GM19043 (cell line): ENCODE measurements around the gene GNB3.
A peak's percentile ranks its signal among the peaks of the same experiment; 100 is the strongest.
"Not testable (repeated sequence)": the region's sequence is repeated elsewhere in the genome, so short reads cannot be mapped to it uniquely, and the experiment has no call there.

Experiments
- ATAC-seq: cut with Tn5 transposase; IDR thresholded peaks from one replicate; pipeline ENCODE4 v1.9.1; 2021; ENCODE audit warnings: low read depth; ENCODE audit not compliant: unreplicated experiment

Gene GNB3

GRCh38 chr12:6874015-6874368 is 33.3 kb downstream of the GNB3 start:
- not testable (repeated sequence) for ATAC-seq

DNA sequence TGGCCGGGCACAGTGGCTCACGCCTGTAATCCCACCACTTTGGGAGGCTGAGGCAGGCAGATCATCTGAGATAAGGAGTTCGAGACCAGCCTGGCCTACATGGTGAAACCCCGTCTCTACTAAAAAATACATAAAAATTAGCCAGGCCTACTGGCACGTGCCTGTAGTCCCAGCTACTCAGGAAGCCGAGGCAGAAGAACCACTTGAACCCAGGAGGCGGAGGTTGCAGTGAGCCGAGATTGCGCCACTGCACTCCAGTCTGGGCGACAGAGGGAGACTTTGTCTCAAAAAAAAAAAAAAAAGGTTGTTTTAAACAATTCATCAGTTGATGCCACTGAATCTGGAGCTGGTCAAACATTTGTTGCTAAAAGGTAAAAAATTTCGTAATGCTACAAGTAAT is 39.1 kb downstream of the GNB3 start:
- not testable (repeated sequence) for ATAC-seq

DNA sequence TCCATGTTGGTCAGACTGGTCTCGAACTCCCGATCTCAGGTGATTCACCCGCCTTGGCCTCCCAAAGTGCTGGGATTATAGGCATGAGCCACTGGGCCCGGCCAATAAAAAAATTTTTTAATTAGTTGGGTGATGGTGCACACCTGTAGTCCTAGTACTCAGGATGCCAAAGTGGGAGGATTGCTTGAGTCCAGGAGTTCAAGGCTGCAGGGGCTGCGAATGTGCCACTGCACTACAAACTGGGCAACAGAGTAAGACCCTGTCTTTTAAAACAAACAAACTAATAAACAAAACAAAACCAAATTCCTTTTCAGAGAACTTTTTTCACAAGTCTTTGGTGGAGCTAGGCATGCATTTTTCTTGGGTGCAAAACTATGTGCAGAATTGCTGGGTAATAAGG is 42.5 kb downstream of the GNB3 start:
- no peak for ATAC-seq

- no peak for ATAC-seq
These were observed 43.0 kb downstream of the GNB3 start for GRCh38 chr12:6883683-6884082.

DNA sequence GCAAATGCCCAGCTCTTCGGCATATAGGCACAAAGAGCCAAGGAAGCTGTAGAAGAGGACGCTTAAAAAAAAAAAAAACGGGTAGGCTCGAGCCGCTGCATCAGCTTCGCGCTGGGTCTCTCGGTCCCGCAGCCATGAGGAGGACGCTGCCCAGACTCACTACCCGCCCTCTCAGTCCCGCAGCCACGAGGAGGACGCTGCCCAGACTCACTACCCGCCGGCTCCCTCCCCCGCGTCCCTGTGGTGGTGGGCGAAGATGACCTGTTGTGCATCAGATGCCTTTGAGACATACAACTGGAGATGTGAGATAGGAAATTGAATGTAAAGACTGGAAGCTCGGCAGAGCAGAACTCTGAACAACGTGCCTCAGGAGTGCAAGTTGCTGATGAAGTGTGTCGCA is 43.8 kb downstream of the GNB3 start:
- no peak for ATAC-seq

DNA sequence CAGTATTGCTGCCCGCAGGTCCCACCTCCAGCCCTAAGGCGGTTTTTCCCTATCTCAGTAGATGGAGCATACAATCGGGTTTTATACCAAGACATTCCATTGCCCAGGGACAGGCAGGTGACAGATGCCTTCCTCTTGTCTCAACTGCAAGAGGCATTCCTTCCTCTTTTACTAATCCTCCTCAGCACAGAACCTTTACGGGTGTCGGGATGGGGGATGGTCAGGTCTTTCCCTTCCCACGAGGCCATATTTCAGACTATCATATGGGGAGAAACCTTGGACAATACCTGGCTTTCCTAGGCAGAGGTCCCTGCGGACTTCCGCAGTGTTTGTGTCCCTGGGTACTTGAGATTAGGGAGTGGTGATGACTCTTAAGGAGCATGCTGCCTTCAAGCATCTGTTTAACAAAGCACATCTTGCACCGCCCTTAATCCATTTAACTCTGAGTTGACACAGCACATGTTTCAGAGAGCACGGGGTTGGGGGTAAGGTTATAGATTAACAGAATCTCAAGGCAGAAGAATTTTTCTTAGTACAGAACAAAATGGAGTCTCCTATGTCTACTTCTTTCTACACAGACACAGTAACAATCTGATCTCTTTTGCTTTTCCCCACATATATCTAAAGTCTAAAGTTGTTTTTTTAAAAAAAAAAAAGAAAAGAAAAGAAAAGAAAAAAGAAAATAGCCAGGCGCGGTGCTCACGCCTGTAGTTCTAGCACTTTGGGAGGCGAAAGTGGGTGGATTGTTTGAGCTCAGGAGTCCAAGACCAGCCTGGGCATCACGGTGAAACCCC is 45.7 kb downstream of the GNB3 start:
- ATAC-seq: not testable (repeated sequence)

DNA sequence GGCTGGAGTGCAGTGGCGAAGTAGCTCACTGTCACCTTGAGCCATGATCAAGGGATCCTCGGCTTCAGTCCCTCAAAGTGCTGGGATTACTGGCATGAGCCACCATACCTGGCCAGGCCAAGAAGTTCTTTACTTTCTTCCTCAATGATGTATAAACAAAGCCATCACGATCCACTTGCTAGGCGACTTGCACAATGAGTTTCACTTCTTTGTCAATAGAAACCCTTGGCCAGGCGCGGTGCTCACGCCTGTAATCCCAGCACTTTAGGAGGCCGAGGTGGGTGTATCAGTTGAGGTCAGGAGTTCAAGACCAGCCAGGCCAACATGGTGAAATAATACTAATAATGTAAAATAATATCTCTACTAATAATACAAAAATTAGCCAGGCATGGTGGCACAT is 46.7 kb downstream of the GNB3 start:
- ATAC-seq: no peak

- no peak for ATAC-seq
These were observed 47.6 kb downstream of the GNB3 start for GRCh38 chr12:6888360-6888759.

- ATAC-seq: not testable (repeated sequence)
These were observed 48.1 kb downstream of the GNB3 start for GRCh38 chr12:6888794-6889193.

- ATAC-seq: not testable (repeated sequence)
These were observed 49.2 kb downstream of the GNB3 start for GRCh38 chr12:6889775-6890573.

- ATAC-seq: peak; percentile 90
These were observed 50.3 kb downstream of the GNB3 start for GRCh38 chr12:6890789-6891645.

DNA sequence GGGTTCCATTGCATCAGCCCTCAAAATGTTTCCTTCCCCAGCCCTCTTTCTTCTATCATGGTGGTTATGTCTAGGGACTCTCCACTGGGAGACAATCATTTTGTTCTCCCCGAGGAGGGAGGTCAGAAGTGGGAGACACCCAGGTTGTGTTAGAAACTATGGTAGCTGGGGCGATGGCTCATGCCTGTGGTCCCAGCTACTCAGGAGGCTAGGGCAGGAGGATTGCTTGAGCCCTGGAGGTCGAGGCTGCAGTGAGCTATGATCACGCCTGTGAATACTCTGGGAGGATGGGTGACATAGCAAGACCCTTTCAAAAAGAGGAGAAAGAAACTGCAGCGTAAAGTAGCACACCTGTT is 50.9 kb downstream of the GNB3 start:
- ATAC-seq: no peak

DNA sequence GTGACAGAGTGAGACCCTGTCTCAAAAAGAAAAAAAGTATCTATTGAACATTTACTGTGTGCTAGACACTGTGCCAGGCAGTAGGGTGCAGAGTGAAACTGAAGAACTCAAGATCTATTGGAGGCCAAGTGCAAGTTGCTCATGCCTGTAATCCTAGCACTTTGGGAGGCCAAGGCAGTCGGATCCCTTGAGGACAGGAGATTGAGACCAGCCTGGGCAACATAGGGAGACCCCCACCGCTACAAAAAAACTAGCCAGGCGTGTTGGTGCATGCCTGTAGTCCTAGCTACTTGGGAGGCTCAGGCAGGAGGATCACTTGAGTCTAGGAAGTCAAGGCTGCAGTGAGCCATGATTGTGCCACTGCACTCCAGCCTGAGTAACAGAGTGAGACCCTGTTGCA is 52.0 kb downstream of the GNB3 start:
- ATAC-seq: not testable (repeated sequence)

DNA sequence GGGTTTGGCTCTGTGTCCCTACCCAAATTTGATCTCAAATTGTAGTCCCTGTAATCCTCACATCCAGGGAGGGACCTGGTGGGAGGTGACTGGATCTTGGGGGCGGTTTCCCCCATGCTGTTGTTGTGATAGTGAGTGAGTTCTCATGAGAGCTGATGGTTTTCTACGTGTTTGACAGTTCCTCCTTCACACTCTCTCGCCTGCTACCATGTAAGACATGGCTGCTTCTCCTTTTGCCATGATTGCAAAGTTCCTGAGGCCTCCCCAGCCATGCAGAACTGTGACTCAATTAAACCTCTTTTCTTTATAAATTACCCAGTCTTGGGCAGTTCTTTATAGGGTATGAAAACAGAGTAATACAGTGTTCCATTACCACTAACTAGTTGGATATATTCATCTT is 53.6 kb downstream of the GNB3 start:
- ATAC-seq: no peak
